Esophagus (tissue), 2 donors: ENCODE measurements around the gene P2RX6. TPM values are rescaled to one million over a fixed set of nuclear protein-coding genes. Genes with fewer than 3 reads are reported as not detected.
A peak's percentile ranks its signal among the peaks of the same experiment; 100 is the strongest.
"Not testable (repeated sequence)": the region's sequence is repeated elsewhere in the genome, so short reads cannot be mapped to it uniquely, and the experiment has no call there.

Experiments used
- H3K27ac ChIP-seq, 2 donors: one replicate each; pipeline ENCODE4 v1.5.1; 2013; ENCODE audit warnings: low read depth in 2 of 2, mild to moderate bottlenecking in 2 of 2, inconsistent platforms in 1 of 2, low read length in 1 of 2, moderate library complexity in 1 of 2
- H3K27me3 ChIP-seq, 2 donors: one replicate each; pipeline ENCODE4 v1.6.1; 2013; ENCODE audit warnings: low read length in 2 of 2, control low read depth in 1 of 2, mild to moderate bottlenecking in 1 of 2; ENCODE audit not compliant: insufficient read depth in 2 of 2, control insufficient read depth in 1 of 2
- H3K36me3 ChIP-seq, 2 donors: one replicate each; pipeline ENCODE4 v1.6.1; 2013; ENCODE audit warnings: low read length in 1 of 2; ENCODE audit not compliant: control insufficient read depth in 2 of 2, insufficient read depth in 2 of 2
- H3K4me1 ChIP-seq, 2 donors: one replicate each; pipeline ENCODE4 v1.6.1; 2013; ENCODE audit warnings: low read length in 1 of 2; ENCODE audit not compliant: control insufficient read depth in 2 of 2, insufficient read depth in 2 of 2
- H3K4me3 ChIP-seq, 2 donors: one replicate each; pipeline ENCODE4 v1.5.1; 2013; ENCODE audit warnings: low read length in 2 of 2, mild to moderate bottlenecking in 2 of 2, low read depth in 1 of 2, moderate library complexity in 1 of 2
- H3K9me3 ChIP-seq, 2 donors: one replicate each; pipeline ENCODE4 v1.6.1; 2013; ENCODE audit warnings: mild to moderate bottlenecking in 2 of 2, low read depth in 1 of 2, low read length in 1 of 2, moderate library complexity in 1 of 2; ENCODE audit not compliant: control insufficient read depth in 2 of 2, insufficient read depth in 1 of 2
- WGBS, 2 donors: extraction: QIAGEN DNeasy Blood & Tissue Kit; methylation state at CpG; one replicate each; pipeline ENCODE4 v1.1.7; 2013; 5-methylcytosine and 5-hydroxymethylcytosine counted together
- polyA plus RNA-seq, 2 donors: library from polyadenylated mRNA; stranded (reverse); fragments of 200-250 nt; gene quantifications; one replicate each; pipeline ENCODE4 v1.2.3, GENCODE V29; 2013
- donor health status: healthy with polysubstance abuse.
- donor health status: Bipolar disorder and iron deficiency.

The P2RX6 gene
- polyA plus RNA-seq, 2 donors, result 0.16 to 0.29 TPM

GRCh38 chr22:20999350-21000206 lies 15.4 kb upstream of the P2RX6 start:
- Histone ChIP-seq H3K27me3 (no peaks in the 10 kb centered on the region), H3K27ac (peak overlapping the region in 1 of 2 donors; percentile 8), H3K9me3 (no peaks in the 10 kb centered on the region), H3K4me3 (no peak overlapping the region), H3K4me1 (peaks cover 6 to 20% of the 10 kb centered on the region in 2 donors), H3K36me3 (peaks cover 3 to 23% of the 10 kb centered on the region in 2 donors)
- WGBS, 2 donors, result 88 to 92% methylated on average over 26 to 27 of the region's 27 CpGs

- peak overlapping the region; percentile 100 for H3K27ac ChIP-seq
- no peaks in the 10 kb centered on the region for H3K9me3 ChIP-seq
- 42 to 47% methylated on average over 21 to 22 of the region's 22 CpGs for WGBS, 2 donors
- H3K4me1 ChIP-seq, result peaks cover 6 to 20% of the 10 kb centered on the region in 2 donors
- peak overlapping the region; percentile 74 to 80 for H3K4me3 ChIP-seq
- peaks cover 0 to 23% of the 10 kb centered on the region in 2 donors for H3K36me3 ChIP-seq
- no peaks in the 10 kb centered on the region for H3K27me3 ChIP-seq
These were observed 14.6 kb upstream of the P2RX6 start for GRCh38 chr22:21000207-21000986.

- Histone ChIP-seq H3K36me3 (peaks cover 0 to 23% of the 10 kb centered on the region in 2 donors), H3K4me1 (peaks cover 6 to 20% of the 10 kb centered on the region in 2 donors), H3K27me3 (no peaks in the 10 kb centered on the region), H3K27ac (peak overlapping the region; percentile 100), H3K9me3 (no peaks in the 10 kb centered on the region), H3K4me3 (peak overlapping the region; percentile 74 to 80)
- WGBS, 2 donors, result 0 to 1% methylated on average over 26 of the region's 26 CpGs
These were observed 13.9 kb upstream of the P2RX6 start for GRCh38 chr22:21000987-21001600.

DNA sequence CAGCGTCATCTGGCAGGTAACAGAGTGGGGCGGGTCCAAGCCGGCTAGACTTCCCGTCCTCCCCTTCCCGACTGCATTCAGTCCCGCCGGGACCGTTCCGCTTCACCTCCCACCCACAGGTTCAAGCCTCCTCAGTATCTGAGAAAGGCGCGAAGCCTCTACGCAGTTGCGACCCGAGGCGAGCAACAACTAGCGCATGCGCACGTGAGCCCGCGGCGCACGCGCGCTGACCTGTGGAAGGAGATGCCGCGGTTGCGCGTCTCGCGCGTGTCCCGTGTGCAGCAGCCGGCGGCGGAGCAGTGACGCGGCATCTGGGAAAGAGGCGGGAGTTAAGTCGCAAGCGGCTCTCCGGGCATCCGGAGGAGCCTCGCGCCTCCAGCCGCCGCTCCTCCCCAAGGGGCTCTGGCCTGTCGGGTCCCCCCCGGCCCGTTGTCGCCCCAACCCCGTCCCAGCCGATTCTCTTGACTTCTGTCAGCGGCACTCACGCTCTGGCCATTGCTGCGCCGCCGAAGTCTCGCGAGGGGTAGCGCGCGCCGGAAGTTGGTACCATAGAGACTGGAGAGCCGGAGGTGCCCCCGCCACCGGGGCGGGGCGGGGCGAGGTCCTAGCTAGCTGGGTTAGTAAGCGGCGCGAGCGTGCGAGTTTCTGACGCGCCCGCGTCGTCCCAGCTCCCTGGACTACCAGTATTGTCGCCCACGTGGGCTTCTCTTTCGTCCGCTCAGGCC lies 13.2 kb upstream of the P2RX6 start, which contains the start of gene THAP7:
Gene THAP7, minus strand, starts transcription at position 518 of the 725 bp plus-strand sequence. Its CDS starts 207 bp downstream, at position 311.
- Histone ChIP-seq H3K4me3 (peak within 1 kb of the TSS; percentile 74 to 80), H3K4me1 (peaks cover 6 to 20% of the 10 kb centered on the region in 2 donors), H3K9me3 (no peaks in the 10 kb centered on the region), H3K36me3 (peaks cover 0 to 20% of the 10 kb centered on the region in 2 donors), H3K27ac (peak within 1 kb of the TSS; percentile 100), H3K27me3 (no peaks in the 10 kb centered on the region)
- WGBS, 2 donors, result 0 to 1% methylated on average over 74 to 83 of the region's 83 CpGs

DNA sequence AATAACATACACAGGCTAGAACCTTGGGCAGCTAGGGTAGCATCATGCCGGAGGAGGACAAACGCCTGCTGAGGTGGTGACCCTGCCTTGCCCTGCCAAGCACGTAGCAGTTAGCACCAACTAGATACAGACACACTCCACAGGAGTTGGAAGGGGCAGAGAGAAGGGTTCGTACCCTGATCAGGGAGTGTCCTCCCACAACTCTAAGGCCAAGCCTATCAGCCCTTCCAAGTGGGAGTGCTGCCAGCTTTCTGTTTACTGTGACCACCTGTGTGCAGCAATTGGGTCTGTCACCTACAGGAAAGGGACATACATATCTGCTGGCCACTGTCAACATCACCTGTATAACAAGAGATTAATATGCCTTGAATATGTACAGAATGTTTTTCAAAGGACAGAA lies 11.2 kb upstream of the P2RX6 start:
- H3K4me1 ChIP-seq, result peaks cover 6 to 18% of the 10 kb centered on the region in 2 donors
- WGBS, 2 donors, result 84 to 88% methylated on average over 4 of the region's 4 CpGs
- no peaks in the 10 kb centered on the region for H3K27me3 ChIP-seq
- peaks cover 0 to 7% of the 10 kb centered on the region in 2 donors for H3K36me3 ChIP-seq
- H3K9me3 ChIP-seq, result no peaks in the 10 kb centered on the region
- H3K4me3 ChIP-seq, result no peak overlapping the region
- H3K27ac ChIP-seq, result no peak overlapping the region

GRCh38 chr22:21009208-21009607 lies 5.8 kb upstream of the P2RX6 start:
- not testable (repeated sequence) for H3K4me1 ChIP-seq, H3K27me3 ChIP-seq, H3K36me3 ChIP-seq, H3K27ac ChIP-seq, H3K4me3 ChIP-seq, H3K9me3 ChIP-seq
- WGBS, 2 donors, result 86 to 87% methylated on average over 13 of the region's 13 CpGs

DNA sequence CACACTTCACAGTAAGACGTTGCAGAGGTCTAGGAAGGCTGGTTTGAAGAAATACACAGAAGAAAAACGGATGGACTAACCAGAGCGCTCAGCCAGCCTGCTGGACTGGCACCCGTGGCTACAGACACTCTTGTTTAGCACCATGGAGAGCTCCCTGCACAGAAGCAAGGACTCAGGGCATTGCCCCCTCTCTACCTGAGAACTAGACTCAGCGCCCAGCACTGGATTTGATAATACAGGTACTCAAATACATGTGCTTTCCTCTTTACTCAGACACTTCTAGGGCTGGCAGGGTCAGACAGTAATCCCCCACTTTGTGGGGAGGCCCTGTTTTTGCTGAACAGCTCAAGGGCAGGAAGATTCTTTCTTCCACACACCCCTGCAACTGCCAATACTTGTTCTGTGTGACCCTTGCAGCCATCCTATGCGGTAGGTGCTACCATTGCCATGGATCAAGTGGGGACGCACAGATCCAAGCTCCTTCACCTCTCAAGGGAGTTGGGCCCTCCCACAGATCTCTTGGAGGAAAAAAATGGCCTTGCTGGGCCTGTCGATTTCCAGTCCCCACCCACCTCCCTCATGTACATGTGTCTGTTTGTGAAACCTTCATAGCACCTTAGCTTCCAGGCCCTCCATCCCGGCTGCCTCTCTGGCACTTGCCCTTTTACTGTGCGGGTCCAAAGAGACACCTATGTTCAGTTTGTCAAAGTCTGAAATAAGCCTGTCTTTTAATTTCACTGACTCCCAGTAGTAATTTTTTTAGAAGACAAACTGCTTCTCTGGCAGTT lies 5.1 kb upstream of the P2RX6 start:
- H3K4me1 ChIP-seq, result peaks cover 7 to 10% of the 10 kb centered on the region in 2 donors
- H3K36me3 ChIP-seq, result no peaks in the 10 kb centered on the region
- no peak overlapping the region for H3K4me3 ChIP-seq
- no peak overlapping the region for H3K27ac ChIP-seq
- WGBS, 2 donors, result 51 to 53% methylated on average over 10 of the region's 10 CpGs
- H3K9me3 ChIP-seq, result no peaks in the 10 kb centered on the region
- no peaks in the 10 kb centered on the region for H3K27me3 ChIP-seq

DNA sequence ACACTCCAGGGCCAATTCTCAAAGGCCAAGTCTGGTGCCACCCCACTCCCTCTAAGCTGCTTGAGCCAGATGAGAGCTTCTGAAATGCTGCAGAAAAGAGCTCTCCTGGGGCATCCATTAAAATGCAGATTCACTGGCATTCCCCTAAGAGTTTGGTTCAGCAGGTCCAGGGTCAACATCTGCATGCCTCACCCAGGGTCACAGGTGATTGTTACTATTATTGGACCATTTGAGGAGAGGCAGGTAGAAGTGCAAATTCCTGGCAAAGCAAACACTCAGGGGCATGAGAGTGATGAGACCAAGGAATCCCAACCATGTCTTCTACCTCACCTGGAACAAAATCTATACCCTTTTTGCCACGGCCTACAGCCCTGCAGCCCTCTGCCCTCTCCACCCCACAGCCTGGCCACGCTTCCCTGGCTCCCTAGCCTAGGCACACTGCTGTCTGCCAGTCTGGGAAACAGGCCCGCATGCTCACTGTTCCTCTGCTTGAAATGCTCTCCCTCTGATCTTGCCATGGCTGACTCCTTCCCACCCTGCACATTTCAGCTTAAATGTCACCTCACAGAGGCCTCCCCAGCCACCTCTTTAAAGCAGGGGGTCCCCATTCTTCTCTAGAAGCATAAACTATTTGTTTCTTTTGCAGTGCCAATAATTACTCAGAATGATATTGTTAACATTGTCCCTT lies 4.4 kb upstream of the P2RX6 start:
- 86 to 97% methylated on average over 3 of the region's 3 CpGs for WGBS, 2 donors
- Histone ChIP-seq H3K4me3 (no peak overlapping the region), H3K9me3 (no peaks in the 10 kb centered on the region), H3K27me3 (no peaks in the 10 kb centered on the region), H3K36me3 (no peaks in the 10 kb centered on the region), H3K4me1 (peaks cover 9 to 14% of the 10 kb centered on the region in 2 donors), H3K27ac (no peak overlapping the region)
